Choroid plexus epithelial cell (primary cell): ENCODE results near the gene SRC.

Source experiments
- DNase-seq: peaks from one replicate; pipeline ENCODE4 v3.0.0-alpha.2; 2010; ENCODE audit warnings: low read depth
- H3K4me3 ChIP-seq: 2 replicates; pipeline ENCODE4 v1.5.1; 2011; ENCODE audit warnings: low read depth, mild to moderate bottlenecking, control low read depth, low read length, moderate library complexity
- CTCF ChIP-seq: conservative IDR thresholded peaks from 2 replicates; pipeline ENCODE4 v1.5.1; 2011; ENCODE audit warnings: low read depth, mild to moderate bottlenecking, control low read depth, inconsistent platforms, low read length, moderate library complexity

The SRC gene

DNA sequence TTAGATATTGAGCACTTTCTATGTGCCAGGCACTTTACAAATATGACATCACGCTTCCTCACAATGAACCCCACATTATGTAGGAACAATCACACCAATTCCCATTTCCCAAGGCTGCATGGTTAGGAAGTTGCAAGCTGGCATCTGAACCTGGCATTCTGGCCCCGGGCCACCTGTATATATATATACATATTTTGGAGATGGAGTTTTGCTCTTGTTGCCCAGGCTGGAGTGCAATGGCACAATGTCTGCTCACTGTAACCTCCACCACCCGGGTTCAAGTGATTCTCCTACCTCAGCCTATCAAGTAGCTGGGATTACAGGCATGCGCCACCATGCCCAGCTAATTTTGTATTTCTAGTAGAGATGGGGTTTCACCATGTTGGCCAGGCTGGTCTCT, 30.4 kb downstream of the SRC start:
- no peak for TF ChIP-seq CTCF
- H3K4me3 ChIP-seq = no peak overlapping the region
- no peak for DNase-seq

- no peak for TF ChIP-seq CTCF
- H3K4me3 ChIP-seq = no peak overlapping the region
- DNase-seq = no peak
These were observed 30.9 kb downstream of the SRC start for GRCh38 chr20:37376791-37377190.

DNA sequence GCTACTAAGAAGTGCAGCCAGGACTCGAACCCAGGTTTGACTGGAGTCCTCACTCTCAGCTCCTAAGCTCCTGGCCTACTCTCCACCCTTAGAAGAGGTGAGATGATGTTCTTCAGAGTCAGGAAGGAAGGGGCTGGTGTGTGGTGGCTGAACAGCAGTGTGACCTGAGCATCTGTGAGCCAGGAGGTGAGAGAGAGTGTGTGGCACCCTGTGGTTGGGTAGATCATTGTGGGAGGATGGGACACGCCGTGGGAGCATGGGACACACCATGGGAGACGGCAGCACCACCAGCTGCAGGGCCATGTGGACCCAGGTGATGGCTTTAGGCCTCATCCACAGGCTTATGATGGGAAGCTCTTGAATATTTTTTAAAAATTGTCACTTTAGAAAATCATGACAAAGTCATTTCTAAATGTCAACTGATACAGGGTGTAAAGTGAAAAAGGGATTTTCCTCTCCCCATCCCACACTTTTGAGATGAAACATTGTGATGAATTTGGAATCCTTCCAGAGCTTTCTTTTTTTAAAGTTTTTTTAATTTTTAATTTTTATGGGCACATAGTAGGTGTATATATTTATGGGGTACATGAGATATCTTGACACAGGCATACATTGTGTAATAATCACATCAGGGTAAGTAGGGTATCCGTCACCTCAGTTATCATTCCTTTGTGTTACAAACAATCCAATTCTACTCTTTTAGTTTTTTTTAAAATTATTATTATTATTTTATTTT, 31.6 kb downstream of the SRC start:
- no peak overlapping the region for H3K4me3 ChIP-seq
- no peak for TF ChIP-seq CTCF
- DNase-seq = no peak

- no peak for DNase-seq
- no peak overlapping the region for H3K4me3 ChIP-seq
- no peak for TF ChIP-seq CTCF
These were observed 32.5 kb downstream of the SRC start for GRCh38 chr20:37378420-37378784.

DNA sequence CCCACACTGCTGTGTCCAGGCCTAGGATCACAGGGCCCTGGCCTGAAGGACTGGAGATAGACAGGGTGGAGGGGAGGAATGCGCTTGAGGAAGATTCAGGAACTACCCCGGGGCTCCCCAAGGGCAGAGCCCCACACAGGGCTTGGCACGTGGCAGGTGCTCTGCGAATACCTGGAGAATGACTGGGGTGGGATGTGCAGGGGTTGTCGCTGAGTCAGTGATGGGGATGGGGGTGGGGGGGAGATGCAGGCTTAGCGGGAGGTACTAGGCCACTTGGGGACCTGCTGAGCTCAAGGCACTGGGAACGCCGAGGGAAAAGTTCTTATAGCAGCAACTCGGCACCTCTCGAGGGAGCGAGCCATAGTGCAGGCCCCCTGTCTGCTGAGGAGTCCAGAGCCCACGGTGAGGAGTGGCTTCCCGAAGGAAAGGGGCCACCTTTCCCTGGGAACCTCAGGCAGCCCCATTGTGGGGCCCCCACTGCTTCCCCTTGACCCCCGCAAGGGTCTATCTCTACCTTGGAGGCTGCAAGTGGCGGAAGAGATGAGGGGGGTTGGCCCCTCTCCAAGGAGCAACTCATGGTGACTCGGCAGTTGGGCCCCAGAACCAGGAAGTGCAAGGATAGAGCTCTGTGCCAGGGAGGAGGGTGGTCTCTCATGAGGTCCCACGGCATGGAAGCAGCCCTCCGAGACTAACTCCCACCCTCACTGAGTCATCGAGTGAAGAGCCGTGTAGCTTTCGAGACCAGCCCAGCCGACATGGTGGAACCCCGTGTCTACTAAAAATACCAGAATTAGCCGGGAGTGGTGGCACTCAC, 33.1 kb downstream of the SRC start:
- TF ChIP-seq CTCF = no peak
- H3K4me3 ChIP-seq = no peak overlapping the region
- DNase-seq = peak; percentile 29

DNA sequence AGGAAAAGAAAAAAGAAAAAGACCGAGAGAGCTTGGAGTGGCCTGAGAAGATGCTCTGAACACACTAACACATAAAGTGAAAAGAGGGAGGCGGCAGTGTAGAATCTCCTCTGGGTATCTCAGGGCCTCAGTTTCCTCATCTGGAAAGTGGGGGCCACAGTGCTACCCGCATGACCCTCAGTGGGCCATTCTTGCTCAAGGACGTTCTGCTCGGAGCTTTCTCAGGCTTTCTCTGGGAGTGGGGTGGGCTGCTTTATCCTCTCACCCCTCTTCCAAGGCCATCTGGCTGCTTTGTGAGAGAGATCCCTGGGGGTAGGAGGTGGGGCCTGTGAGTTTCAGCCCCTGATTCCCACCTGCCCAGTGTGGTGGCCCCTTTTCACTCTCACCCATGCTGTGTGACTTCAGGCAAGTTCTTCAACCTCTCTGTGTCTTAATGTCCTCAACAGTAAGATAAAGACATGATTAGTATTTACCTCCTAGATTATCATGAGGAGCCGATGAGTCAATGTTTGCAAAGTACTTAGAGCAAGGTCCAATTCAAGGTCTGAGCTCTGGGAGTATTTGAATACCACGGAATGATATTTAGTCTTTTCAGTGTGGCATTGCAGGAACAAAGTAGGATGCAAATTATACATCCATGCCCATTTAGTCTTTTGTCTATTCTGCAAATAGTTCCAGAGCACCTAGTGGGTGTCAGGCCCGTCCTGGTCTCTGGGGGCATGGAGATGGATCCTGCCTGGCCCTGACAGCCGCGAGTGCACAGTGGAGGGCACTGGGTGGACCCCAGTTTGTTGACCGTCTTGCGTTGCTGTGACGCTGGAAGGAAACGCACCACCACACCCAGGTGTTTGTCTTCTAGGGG, 34.3 kb downstream of the SRC start:
- no peak overlapping the region for H3K4me3 ChIP-seq
- DNase-seq = peak; percentile 38
- TF ChIP-seq CTCF = no peak
